H1 (cell line): ENCODE measurements around the gene SMAP1. TPM values are rescaled to one million over a fixed set of nuclear protein-coding genes. Genes with fewer than 3 reads are reported as not detected.

ENCODE experiments used
- BCL11A ChIP-seq, 2 experiments: IDR thresholded peaks; one replicate each; pipeline ENCODE4 v1.6.1; 2011; ENCODE audit warnings: low read depth in 2 of 2, low read length in 2 of 2, mild to moderate bottlenecking in 2 of 2
- CHD7 ChIP-seq: fragments of 300-600 bp; sonication (generic); IDR thresholded peaks from 2 replicates; pipeline ENCODE4 v1.7.1; 2012; ENCODE audit warnings: low read length, moderate library complexity, mild to moderate bottlenecking, inconsistent platforms; ENCODE audit not compliant: insufficient replicate concordance
- polyA plus RNA-seq, 7 experiments: library from polyadenylated mRNA; depleted of rRNA in 3 of 7; stranded (reverse) in 5 of 7; unstranded in 2 of 7; fragments of >200 nt in 5 of 7; fragments of 200-250 nt in 2 of 7; gene quantifications; 1 replicate in 5 of 7; 2 replicates in 1 of 7; 4 replicates in 1 of 7; pipeline versions ENCODE4 v1.2.1 to v1.2.3, GENCODE V29; 2011 to 2013; ENCODE audit warnings: missing spikeins in 2 of 7, mixed read lengths in 2 of 7
- total RNA-seq: library from RNA; stranded (reverse); fragmentation: NEBNext Ultra II Directional; extraction: Animal tissue kit (Norgen Biotek cat#: 25700); gene quantifications from 2 replicates; pipeline ENCODE4 v1.2.1, GENCODE V29; 2021

The SMAP1 gene
- total and polyA plus RNA-seq, 2 of the 8 experiments (the other 6 are each of a cell fraction or from before 2014, with no cell fraction given), result 18.8 to 32.4 TPM

- TF ChIP-seq CHD7, result no peak
- no peak for TF ChIP-seq BCL11A (IDR thresholded peaks at IDR 0.05; ENCODE audit: low read depth in 2 of 2, low read length in 2 of 2)
Observed at GRCh38 chr6:70763754-70764510, 96.2 kb downstream of the SMAP1 start (continued).
